ENCODE measurements around the gene GPR15LG.

Gene GPR15LG

GRCh38 chr10:84213076-84213475, 39.5 kb downstream of the GPR15LG start:
- no peaks in the 10 kb centered on the region for H3K9me3 ChIP-seq (replicated peaks; ENCODE audit: insufficient read depth, low read length)
- no peak for TF ChIP-seq EZH2phosphoT487 (IDR thresholded peaks at IDR 0.05; ENCODE audit: low read length)
- no peak for TF ChIP-seq CTCF (IDR thresholded peaks at IDR 0.05; ENCODE audit: low read length)
- no peak for TF ChIP-seq EZH2 (optimal IDR thresholded peaks at IDR 0.05; ENCODE audit: low read depth, low read length)
- H3K4me2 ChIP-seq (ENCODE audit: low read depth, low read length): no peak overlapping the region

GRCh38 chr10:84214046-84214572, 40.5 kb downstream of the GPR15LG start:
- Histone ChIP-seq H3K27ac (ENCODE audit: low read length) (no peak overlapping the region), H3K9ac (ENCODE audit: low read length) (peak overlapping the region; percentile 27; the same call in 1 of the 2 replicates), H4K20me1 (ENCODE audit: insufficient read depth, low read length) (no peaks in the 10 kb centered on the region), H3K27me3 (replicated peaks; ENCODE audit: insufficient read depth, low read length) (no peaks in the 10 kb centered on the region), H2AFZ (ENCODE audit: low read length) (peak overlapping the region; percentile 47), H3K9me2 (replicated peaks; ENCODE audit: insufficient read depth, low read length) (no peaks in the 10 kb centered on the region), H3K9me3 (replicated peaks; ENCODE audit: insufficient read depth, low read length) (no peaks in the 10 kb centered on the region), H3K4me1 (ENCODE audit: low read length) (no peaks in the 10 kb centered on the region), H3K4me3 (ENCODE audit: low read length) (peak overlapping the region; percentile 49), H3F3A (ENCODE audit: insufficient read depth, low read length) (no peaks in the 10 kb centered on the region), H3K4me2 (ENCODE audit: low read depth, low read length) (peak overlapping the region; percentile 33; the same call in 1 of the 2 replicates), H3K36me3 (replicated peaks; ENCODE audit: insufficient read depth, low read length) (no peaks in the 10 kb centered on the region), H3K79me2 (ENCODE audit: low read length) (no peaks in the 10 kb centered on the region)
- no peak for DNase-seq
- TF ChIP-seq EZH2phosphoT487 (IDR thresholded peaks at IDR 0.05; ENCODE audit: low read length): no peak
- TF ChIP-seq EZH2 (optimal IDR thresholded peaks at IDR 0.05; ENCODE audit: low read depth, low read length): no peak
- TF ChIP-seq CTCF (IDR thresholded peaks at IDR 0.05; ENCODE audit: low read length): no peak

More at GRCh38 chr10:84213076-84213475, 39.5 kb downstream of the GPR15LG start:
- Histone ChIP-seq H3K4me3 (ENCODE audit: low read length) (no peak overlapping the region), H3K9ac (ENCODE audit: low read length) (no peak overlapping the region), H3F3A (ENCODE audit: insufficient read depth, low read length) (no peaks in the 10 kb centered on the region), H3K27me3 (replicated peaks; ENCODE audit: insufficient read depth, low read length) (no peaks in the 10 kb centered on the region), H3K4me1 (ENCODE audit: low read length) (no peaks in the 10 kb centered on the region), H3K27ac (ENCODE audit: low read length) (no peak overlapping the region), H2AFZ (ENCODE audit: low read length) (no peak overlapping the region), H4K20me1 (ENCODE audit: insufficient read depth, low read length) (no peaks in the 10 kb centered on the region), H3K36me3 (replicated peaks; ENCODE audit: insufficient read depth, low read length) (no peaks in the 10 kb centered on the region), H3K9me2 (replicated peaks; ENCODE audit: insufficient read depth, low read length) (no peaks in the 10 kb centered on the region), H3K79me2 (ENCODE audit: low read length) (no peaks in the 10 kb centered on the region)
- no peak for DNase-seq

GRCh38 chr10:84214612-84215235, 41.1 kb downstream of the GPR15LG start:
- H3K79me2 ChIP-seq (ENCODE audit: low read length): no peaks in the 10 kb centered on the region
- H3K9me2 ChIP-seq (replicated peaks; ENCODE audit: insufficient read depth, low read length): no peaks in the 10 kb centered on the region
- no peaks in the 10 kb centered on the region for H3K4me1 ChIP-seq (ENCODE audit: low read length)
- peak overlapping the region; percentile 47 for H2AFZ ChIP-seq (ENCODE audit: low read length)
- H3K4me2 ChIP-seq (ENCODE audit: low read depth, low read length): no peak overlapping the region
- no peak overlapping the region for H3K9ac ChIP-seq (ENCODE audit: low read length)
- DNase-seq: peak; percentile 51
- peak overlapping the region; percentile 49 for H3K4me3 ChIP-seq (ENCODE audit: low read length)
- no peaks in the 10 kb centered on the region for H3K36me3 ChIP-seq (replicated peaks; ENCODE audit: insufficient read depth, low read length)
- no peaks in the 10 kb centered on the region for H3K27me3 ChIP-seq (replicated peaks; ENCODE audit: insufficient read depth, low read length)
- no peaks in the 10 kb centered on the region for H3K9me3 ChIP-seq (replicated peaks; ENCODE audit: insufficient read depth, low read length)
- TF ChIP-seq EZH2phosphoT487 (IDR thresholded peaks at IDR 0.05; ENCODE audit: low read length) (no peak), CTCF (IDR thresholded peaks at IDR 0.05; ENCODE audit: low read length) (peak; percentile 69)
- no peaks in the 10 kb centered on the region for H3F3A ChIP-seq (ENCODE audit: insufficient read depth, low read length)
- H4K20me1 ChIP-seq (ENCODE audit: insufficient read depth, low read length): no peaks in the 10 kb centered on the region
- no peak overlapping the region for H3K27ac ChIP-seq (ENCODE audit: low read length)
